Globus pallidus (tissue), 1 donor: Measurements from ENCODE around the gene NBDY.
"Not testable (repeated sequence)": the region's sequence is repeated elsewhere in the genome, so short reads cannot be mapped to it uniquely, and the experiment has no call there.

Source experiments
- DNase-seq: peaks from one replicate; pipeline ENCODE4 v3.0.0-alpha.2; 2015; ENCODE audit warnings: low spot score

NBDY gene

DNA sequence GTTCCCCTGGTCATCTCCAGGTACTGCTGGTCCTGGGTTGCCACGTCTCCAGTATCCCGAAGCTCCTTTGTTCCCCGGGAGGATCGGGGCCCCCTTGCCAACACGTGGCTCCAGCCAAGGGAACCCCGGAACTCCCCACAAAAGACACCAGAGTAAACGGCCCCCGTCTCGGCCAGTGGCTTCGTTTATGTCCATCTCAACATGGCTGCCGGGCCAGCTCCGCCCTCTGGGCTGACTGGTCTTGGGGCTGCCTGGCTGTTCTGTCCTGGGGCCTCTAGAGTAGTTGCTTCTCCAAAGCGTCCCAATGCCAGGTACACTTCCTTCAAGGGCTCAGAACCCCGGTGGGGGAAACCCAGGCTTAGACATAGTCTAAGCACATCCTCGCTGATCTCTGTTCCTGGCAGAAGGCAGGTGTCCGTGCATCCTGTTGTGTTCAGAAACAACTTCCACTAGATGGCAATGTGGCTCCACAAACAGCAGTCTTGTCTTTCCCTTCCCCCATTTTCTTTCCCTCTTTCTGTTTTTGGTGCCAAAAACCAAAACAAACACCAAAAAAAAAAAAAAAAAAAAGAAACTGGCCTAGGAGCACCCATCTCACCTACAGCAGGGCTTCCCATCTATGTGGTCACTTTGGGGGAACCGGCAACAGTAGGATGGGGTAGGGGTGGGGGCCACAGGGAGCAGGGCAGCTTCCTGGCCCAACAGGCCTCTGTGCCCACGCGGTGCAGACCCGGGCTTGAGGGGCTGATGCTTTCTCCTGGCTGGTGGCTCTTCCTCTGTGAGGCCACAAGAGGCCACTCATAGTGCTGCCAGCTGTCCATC is 35.3 kb downstream of the NBDY start:
- DNase-seq = peak; percentile 91

- DNase-seq = no peak
Measured at GRCh38 chrX:56764975-56765791, 36.1 kb downstream of the NBDY start.

DNA sequence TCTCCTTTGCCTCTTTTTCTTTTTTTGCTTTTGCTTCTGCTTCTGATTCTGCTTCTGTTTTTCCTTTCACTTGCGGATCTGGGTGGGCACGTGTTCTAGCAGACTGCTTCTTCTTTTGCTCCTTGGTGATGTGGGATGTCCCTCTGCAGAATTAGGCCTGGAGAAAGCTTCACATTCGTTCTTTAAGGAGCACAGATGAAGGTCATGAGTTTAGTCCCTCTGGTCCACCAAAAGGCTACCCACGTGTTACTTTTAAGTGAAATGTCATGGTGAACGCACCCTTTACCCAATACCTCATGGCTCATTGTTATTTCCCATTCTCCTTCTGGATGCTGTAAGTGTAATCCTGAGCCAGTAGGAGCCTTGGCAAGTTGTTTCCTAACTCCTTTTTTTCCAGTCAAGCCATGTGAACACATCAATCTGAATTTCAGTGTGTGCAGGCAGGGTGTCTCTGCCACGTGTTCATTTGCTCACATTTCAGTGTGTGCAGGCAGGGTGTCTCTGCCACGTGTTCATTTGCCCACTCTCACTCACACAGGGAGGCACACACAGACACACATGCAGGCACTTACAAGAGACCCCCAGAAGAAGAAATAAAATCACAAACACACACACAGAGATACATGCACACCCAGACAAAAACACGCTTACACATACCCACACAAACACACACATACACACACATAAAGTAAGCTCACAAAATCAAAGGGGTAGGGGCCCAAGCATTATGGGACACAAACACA is 36.9 kb downstream of the NBDY start:
- DNase-seq = no peak

GRCh38 chrX:56766554-56767347 is 37.7 kb downstream of the NBDY start:
- no peak for DNase-seq

DNA sequence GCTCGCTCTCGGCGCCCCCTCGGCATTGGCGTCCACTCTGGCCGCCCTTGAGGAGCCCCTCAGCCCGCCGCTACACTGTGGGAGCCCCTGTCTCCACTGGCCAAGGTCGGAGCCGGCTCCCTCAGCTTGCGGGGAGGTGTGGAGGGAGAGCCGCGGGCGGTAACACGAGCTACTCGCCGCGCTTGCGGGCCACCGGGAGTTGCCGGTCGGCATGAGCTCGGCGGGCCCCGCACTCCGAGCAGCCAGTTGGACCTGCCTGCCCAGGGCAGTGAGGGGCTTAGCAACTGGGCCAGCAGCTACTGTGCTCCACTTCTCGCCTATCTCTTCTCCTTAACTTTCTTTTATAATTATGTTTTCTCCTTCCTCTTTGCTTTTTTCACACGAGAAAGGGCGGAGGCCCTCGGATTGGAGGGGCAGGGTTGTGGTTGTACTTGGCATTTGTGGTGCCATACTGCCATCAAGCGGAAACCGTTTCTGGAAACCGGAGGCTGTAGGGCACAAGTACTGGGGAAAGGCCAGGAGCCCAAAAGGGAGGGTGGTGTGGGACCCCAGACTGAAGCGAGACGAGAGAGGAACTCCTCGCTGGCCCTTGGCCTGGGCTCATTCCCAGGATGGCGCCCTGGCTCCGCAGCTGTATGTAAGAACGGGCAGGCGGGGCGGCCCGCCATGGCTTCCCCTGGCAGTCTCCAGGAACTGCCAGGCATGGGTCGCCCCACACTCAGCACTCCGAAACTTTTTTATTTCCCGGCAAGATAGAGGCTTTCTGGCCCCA is 38.5 kb downstream of the NBDY start:
- DNase-seq = not testable (repeated sequence)

DNA sequence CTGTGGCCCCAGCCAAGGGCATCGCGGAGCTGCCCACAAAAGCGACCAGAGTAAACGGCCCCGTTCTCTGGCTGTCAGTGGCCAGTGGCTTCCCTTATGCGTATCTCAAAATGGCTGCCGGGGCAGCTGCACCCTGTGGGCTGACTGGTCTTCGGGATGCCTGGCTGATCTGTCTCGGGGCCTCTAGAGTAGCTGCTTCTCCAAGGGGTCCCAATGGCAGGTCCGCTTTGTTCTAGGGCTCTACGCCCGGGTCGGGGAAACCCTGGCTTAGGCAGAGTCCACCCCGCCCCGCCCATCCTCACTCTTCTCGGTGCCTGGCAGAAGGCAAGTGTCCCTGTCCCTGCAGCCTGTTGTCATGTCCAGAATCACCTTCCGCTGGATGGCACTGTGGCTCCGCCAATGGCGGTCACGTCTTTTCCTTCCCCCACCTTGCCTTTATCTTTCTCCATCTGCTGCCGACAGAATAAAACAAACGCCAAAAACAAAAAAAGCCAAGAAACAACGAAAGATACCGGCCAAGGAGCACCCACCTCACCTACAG is 39.1 kb downstream of the NBDY start:
- DNase-seq = not testable (repeated sequence)

- not testable (repeated sequence) for DNase-seq
Measured at GRCh38 chrX:56772675-56773521, 43.9 kb downstream of the NBDY start.

- DNase-seq = not testable (repeated sequence)
Measured at GRCh38 chrX:56773522-56774060, 44.5 kb downstream of the NBDY start.

- DNase-seq = not testable (repeated sequence)
Measured at GRCh38 chrX:56778099-56778923, 49.3 kb downstream of the NBDY start.

DNA sequence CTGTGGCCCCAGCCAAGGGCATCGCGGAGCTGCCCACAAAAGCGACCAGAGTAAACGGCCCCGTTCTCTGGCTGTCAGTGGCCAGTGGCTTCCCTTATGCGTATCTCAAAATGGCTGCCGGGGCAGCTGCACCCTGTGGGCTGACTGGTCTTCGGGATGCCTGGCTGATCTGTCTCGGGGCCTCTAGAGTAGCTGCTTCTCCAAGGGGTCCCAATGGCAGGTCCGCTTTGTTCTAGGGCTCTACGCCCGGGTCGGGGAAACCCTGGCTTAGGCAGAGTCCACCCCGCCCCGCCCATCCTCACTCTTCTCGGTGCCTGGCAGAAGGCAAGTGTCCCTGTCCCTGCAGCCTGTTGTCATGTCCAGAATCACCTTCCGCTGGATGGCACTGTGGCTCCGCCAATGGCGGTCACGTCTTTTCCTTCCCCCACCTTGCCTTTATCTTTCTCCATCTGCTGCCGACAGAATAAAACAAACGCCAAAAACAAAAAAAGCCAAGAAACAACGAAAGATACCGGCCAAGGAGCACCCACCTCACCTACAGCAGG is 50.0 kb downstream of the NBDY start:
- not testable (repeated sequence) for DNase-seq

GRCh38 chrX:56780681-56781649 is 51.9 kb downstream of the NBDY start:
- not testable (repeated sequence) for DNase-seq

- DNase-seq = no peak
Measured at GRCh38 chrX:56782352-56782751, 53.3 kb downstream of the NBDY start.

- no peak for DNase-seq
Measured at GRCh38 chrX:56782791-56783449, 53.9 kb downstream of the NBDY start.

- DNase-seq = peak; percentile 67
Measured at GRCh38 chrX:56783450-56783831, 54.4 kb downstream of the NBDY start.

- no peak for DNase-seq
Measured at GRCh38 chrX:56783996-56784620, 55.1 kb downstream of the NBDY start.

DNA sequence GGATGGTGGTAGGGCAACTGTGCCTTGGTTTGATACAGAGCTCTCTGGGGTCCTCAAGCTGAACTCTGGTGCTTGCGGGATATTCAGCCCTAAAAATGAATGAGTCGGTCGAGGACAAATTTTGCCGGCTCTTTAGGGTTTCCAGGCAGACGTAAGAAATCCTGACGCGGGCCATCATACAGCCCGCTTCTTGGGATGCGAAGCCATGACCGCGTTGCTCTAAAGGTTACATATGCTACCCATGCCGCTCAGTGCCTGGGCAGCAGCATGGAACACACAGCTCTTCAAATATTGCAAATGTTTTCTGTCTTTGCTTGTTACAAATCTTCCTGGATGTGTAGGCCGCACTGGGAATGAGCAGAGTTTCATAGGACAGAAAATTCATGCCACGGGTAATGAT is 55.6 kb downstream of the NBDY start:
- no peak for DNase-seq
